ENCODE results near the gene HACD1. TPM values are rescaled to one million over a fixed set of nuclear protein-coding genes. Genes with fewer than 3 reads are reported as not detected.

The HACD1 gene
- total and polyA plus RNA-seq, 2 donors from 2014 or later: 11.4 to 11.6 TPM

DNA sequence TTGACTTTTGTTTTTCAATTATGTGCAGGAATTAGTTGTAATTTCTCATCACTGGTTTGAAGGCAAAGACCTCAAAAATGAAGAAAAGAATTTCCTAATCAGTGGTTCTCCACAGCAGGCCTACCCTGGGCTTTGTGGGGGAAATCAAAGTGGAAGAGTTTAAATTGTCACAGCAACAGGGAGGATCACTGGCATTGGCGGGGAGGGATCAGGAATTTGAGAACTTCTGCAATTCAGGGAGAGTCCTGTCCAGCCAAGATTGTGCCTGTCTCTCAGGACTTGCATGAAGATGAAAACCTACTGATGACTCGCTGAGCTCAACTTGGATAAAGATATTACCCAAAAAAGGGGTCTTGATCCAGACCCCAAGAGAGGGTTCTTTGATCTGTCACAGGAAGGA lies 70.1 kb downstream of the HACD1 start:
- no peak for FAIRE-seq
- Histone ChIP-seq H3K9me3 (ENCODE audit: control insufficient read depth in 2 of 3, insufficient read depth in 1 of 3, low read length in 3 of 3) (no peaks in the 10 kb centered on the region), H3K36me3 (ENCODE audit: control insufficient read depth in 2 of 3, insufficient read depth in 3 of 3, low read length in 3 of 3) (no peaks in the 10 kb centered on the region), H3K9ac (ENCODE audit: low read length in 3 of 3) (no peak overlapping the region), H3K27me3 (ENCODE audit: control insufficient read depth, insufficient read depth, low read length) (no peaks in the 10 kb centered on the region), H3K4me3 (ENCODE audit: low read length in 3 of 3) (no peak overlapping the region), H3K4me1 (ENCODE audit: control insufficient read depth in 2 of 3, insufficient read depth in 2 of 3, low read depth in 1 of 3, low read length in 3 of 3) (peaks cover 0 to 2% (median 0%) of the 10 kb centered on the region in 3 donors), H3K27ac (ENCODE audit: low read depth in 2 of 2, low read length in 2 of 2) (no peak overlapping the region)
- intact Hi-C loops (cut with DNase I): no loop called here
- TF ChIP-seq, protein P1, sequence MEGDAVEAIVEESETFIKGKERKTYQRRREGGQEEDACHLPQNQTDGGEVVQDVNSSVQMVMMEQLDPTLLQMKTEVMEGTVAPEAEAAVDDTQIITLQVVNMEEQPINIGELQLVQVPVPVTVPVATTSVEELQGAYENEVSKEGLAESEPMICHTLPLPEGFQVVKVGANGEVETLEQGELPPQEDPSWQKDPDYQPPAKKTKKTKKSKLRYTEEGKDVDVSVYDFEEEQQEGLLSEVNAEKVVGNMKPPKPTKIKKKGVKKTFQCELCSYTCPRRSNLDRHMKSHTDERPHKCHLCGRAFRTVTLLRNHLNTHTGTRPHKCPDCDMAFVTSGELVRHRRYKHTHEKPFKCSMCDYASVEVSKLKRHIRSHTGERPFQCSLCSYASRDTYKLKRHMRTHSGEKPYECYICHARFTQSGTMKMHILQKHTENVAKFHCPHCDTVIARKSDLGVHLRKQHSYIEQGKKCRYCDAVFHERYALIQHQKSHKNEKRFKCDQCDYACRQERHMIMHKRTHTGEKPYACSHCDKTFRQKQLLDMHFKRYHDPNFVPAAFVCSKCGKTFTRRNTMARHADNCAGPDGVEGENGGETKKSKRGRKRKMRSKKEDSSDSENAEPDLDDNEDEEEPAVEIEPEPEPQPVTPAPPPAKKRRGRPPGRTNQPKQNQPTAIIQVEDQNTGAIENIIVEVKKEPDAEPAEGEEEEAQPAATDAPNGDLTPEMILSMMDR (IDR thresholded peaks at IDR 0.05; ENCODE audit: borderline replicate concordance, extremely low read depth, insufficient read depth): no peak
- no peak for DNase-seq

- no peak overlapping the region for H3K27ac ChIP-seq (ENCODE audit: low read depth in 2 of 2, low read length in 2 of 2)
- FAIRE-seq (no peak), DNase-seq (no peak)
- H3K4me3 ChIP-seq (ENCODE audit: low read length in 3 of 3): no peak overlapping the region
- peaks cover 0 to 2% (median 0%) of the 10 kb centered on the region in 3 donors for H3K4me1 ChIP-seq (ENCODE audit: control insufficient read depth in 2 of 3, insufficient read depth in 2 of 3, low read depth in 1 of 3, low read length in 3 of 3)
- peaks cover 0 to 3% (median 0%) of the 10 kb centered on the region in 3 donors for H3K9me3 ChIP-seq (ENCODE audit: control insufficient read depth in 2 of 3, insufficient read depth in 1 of 3, low read length in 3 of 3)
- TF ChIP-seq, protein P1 (IDR thresholded peaks at IDR 0.05; ENCODE audit: borderline replicate concordance, extremely low read depth, insufficient read depth): no peak
- no peaks in the 10 kb centered on the region for H3K27me3 ChIP-seq (ENCODE audit: control insufficient read depth, insufficient read depth, low read length)
- H3K36me3 ChIP-seq (ENCODE audit: control insufficient read depth in 2 of 3, insufficient read depth in 3 of 3, low read length in 3 of 3): no peaks in the 10 kb centered on the region
- no peak overlapping the region for H3K9ac ChIP-seq (ENCODE audit: low read length in 3 of 3)
- intact Hi-C loops (cut with DNase I): no loop called here
These were observed 72.7 kb downstream of the HACD1 start for GRCh38 chr10:17544465-17544864.

Other genes with a start within 250 kb of the HACD1 start
- 0.91 TPM for gene ST8SIA6, start 162.8 kb downstream of the HACD1 start, total RNA-seq
- 0.22 TPM for gene ST8SIA6, start 162.8 kb downstream of the HACD1 start, polyA plus RNA-seq (ENCODE audit: insufficient read depth, low read depth, low replicate concordance)
- 26.1 TPM for gene STAM, start 26.8 kb upstream of the HACD1 start, total RNA-seq
- 10.3 TPM for gene STAM, start 26.8 kb upstream of the HACD1 start, polyA plus RNA-seq (ENCODE audit: insufficient read depth, low read depth, low replicate concordance)
- 1.9 TPM for gene TMEM236, start 134.8 kb upstream of the HACD1 start, total RNA-seq
- 0.09 TPM for gene TMEM236, start 134.8 kb upstream of the HACD1 start, polyA plus RNA-seq (ENCODE audit: insufficient read depth, low read depth, low replicate concordance)
- 67.8 TPM for gene MRC1, start 192.0 kb upstream of the HACD1 start, total RNA-seq
- gene MRC1, start 192.0 kb upstream of the HACD1 start, polyA plus RNA-seq (ENCODE audit: insufficient read depth, low read depth, low replicate concordance): 3.4 TPM